Uterus (tissue), 2 donors: Measurements from ENCODE around the gene BMP8A.

Experiments
- POLR2A ChIP-seq, 2 donors: fragments of 450-650 bp; IDR thresholded peaks; one replicate each; pipeline ENCODE4 v1.6.1; 2016; ENCODE audit warnings: antibody characterized with exemption in 2 of 2, mild to moderate bottlenecking in 1 of 2, moderate library complexity in 1 of 2
- TF ChIP-seq, protein P1 (sequence below), 4 experiments: fragments of 200-600 bp in 2 of 4; fragments of 450-650 bp in 2 of 4; sonication (generic) in 2 of 4; IDR thresholded peaks; one replicate each; pipeline ENCODE4 v1.5.1; 2016 to 2019; ENCODE audit warnings: antibody characterized with exemption in 4 of 4, mild to moderate bottlenecking in 2 of 4, moderate library complexity in 1 of 4

DNA sequence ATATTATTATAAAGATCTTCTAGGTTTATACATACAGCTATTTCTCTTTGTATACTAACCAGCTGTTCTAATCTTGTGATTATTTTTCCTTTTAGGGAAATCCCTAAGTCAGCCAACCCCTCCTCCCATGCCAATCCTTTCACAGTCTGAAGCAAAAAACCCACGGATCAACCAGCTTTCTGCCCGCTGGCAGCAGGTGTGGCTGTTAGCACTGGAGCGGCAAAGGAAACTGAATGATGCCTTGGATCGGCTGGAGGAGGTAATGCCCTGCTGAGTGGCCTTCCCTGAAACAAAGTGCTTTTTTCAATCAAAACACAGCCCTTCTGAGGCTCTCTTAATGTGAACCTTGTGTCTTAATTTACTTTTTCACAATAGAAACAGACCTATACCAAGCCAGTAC, 32.4 kb upstream of the BMP8A start:
- TF ChIP-seq, protein P1, sequence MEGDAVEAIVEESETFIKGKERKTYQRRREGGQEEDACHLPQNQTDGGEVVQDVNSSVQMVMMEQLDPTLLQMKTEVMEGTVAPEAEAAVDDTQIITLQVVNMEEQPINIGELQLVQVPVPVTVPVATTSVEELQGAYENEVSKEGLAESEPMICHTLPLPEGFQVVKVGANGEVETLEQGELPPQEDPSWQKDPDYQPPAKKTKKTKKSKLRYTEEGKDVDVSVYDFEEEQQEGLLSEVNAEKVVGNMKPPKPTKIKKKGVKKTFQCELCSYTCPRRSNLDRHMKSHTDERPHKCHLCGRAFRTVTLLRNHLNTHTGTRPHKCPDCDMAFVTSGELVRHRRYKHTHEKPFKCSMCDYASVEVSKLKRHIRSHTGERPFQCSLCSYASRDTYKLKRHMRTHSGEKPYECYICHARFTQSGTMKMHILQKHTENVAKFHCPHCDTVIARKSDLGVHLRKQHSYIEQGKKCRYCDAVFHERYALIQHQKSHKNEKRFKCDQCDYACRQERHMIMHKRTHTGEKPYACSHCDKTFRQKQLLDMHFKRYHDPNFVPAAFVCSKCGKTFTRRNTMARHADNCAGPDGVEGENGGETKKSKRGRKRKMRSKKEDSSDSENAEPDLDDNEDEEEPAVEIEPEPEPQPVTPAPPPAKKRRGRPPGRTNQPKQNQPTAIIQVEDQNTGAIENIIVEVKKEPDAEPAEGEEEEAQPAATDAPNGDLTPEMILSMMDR (IDR thresholded peaks at IDR 0.05), result no peak
- no peak for TF ChIP-seq POLR2A (IDR thresholded peaks at IDR 0.05)
